ENCODE data around the gene TTC34.

GRCh38 chr1:2592672-2593071, 208.8 kb downstream of the TTC34 start:
- TF ChIP-seq GATA2 (IDR thresholded peaks at IDR 0.05; ENCODE audit: low read depth, low read length) (no peak), GATA3 (IDR thresholded peaks at IDR 0.05; ENCODE audit: low read depth, low read length) (no peak)
